ENCODE measurements around the gene SOS1. TPM values are rescaled to one million over a fixed set of nuclear protein-coding genes. Genes with fewer than 3 reads are reported as not detected.

The SOS1 gene
- total and polyA plus RNA-seq, 4 donors: 4.2 to 16.4 (median 7.2) TPM

- TF ChIP-seq GABPA (IDR thresholded peaks at IDR 0.05 in 1 of 2, conservative IDR thresholded peaks at IDR 0.05 in 1 of 2): no peak
- no peak for TF ChIP-seq TAF1 (conservative IDR thresholded peaks at IDR 0.05)
- no peak for TF ChIP-seq FOXA2 (IDR thresholded peaks at IDR 0.05)
- no peak for TF ChIP-seq EGR1 (IDR thresholded peaks at IDR 0.05; ENCODE audit: low read depth in 2 of 2)
- TF ChIP-seq, protein P1, sequence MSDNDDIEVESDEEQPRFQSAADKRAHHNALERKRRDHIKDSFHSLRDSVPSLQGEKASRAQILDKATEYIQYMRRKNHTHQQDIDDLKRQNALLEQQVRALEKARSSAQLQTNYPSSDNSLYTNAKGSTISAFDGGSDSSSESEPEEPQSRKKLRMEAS (IDR thresholded peaks at IDR 0.05): no peak
- TF ChIP-seq HNF4G (IDR thresholded peaks at IDR 0.05): no peak
- TF ChIP-seq, protein P2, sequence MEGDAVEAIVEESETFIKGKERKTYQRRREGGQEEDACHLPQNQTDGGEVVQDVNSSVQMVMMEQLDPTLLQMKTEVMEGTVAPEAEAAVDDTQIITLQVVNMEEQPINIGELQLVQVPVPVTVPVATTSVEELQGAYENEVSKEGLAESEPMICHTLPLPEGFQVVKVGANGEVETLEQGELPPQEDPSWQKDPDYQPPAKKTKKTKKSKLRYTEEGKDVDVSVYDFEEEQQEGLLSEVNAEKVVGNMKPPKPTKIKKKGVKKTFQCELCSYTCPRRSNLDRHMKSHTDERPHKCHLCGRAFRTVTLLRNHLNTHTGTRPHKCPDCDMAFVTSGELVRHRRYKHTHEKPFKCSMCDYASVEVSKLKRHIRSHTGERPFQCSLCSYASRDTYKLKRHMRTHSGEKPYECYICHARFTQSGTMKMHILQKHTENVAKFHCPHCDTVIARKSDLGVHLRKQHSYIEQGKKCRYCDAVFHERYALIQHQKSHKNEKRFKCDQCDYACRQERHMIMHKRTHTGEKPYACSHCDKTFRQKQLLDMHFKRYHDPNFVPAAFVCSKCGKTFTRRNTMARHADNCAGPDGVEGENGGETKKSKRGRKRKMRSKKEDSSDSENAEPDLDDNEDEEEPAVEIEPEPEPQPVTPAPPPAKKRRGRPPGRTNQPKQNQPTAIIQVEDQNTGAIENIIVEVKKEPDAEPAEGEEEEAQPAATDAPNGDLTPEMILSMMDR (IDR thresholded peaks at IDR 0.05; ENCODE audit: low read depth, low read length, missing input control): no peak
- TF ChIP-seq, protein P3, sequence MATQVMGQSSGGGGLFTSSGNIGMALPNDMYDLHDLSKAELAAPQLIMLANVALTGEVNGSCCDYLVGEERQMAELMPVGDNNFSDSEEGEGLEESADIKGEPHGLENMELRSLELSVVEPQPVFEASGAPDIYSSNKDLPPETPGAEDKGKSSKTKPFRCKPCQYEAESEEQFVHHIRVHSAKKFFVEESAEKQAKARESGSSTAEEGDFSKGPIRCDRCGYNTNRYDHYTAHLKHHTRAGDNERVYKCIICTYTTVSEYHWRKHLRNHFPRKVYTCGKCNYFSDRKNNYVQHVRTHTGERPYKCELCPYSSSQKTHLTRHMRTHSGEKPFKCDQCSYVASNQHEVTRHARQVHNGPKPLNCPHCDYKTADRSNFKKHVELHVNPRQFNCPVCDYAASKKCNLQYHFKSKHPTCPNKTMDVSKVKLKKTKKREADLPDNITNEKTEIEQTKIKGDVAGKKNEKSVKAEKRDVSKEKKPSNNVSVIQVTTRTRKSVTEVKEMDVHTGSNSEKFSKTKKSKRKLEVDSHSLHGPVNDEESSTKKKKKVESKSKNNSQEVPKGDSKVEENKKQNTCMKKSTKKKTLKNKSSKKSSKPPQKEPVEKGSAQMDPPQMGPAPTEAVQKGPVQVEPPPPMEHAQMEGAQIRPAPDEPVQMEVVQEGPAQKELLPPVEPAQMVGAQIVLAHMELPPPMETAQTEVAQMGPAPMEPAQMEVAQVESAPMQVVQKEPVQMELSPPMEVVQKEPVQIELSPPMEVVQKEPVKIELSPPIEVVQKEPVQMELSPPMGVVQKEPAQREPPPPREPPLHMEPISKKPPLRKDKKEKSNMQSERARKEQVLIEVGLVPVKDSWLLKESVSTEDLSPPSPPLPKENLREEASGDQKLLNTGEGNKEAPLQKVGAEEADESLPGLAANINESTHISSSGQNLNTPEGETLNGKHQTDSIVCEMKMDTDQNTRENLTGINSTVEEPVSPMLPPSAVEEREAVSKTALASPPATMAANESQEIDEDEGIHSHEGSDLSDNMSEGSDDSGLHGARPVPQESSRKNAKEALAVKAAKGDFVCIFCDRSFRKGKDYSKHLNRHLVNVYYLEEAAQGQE (IDR thresholded peaks at IDR 0.05): no peak
- no peak for TF ChIP-seq FOXA1 (IDR thresholded peaks at IDR 0.05)
- TF ChIP-seq RXRA (IDR thresholded peaks at IDR 0.05): no peak
- TF ChIP-seq YY1 (IDR thresholded peaks at IDR 0.05): no peak
- TF ChIP-seq JUND (IDR thresholded peaks at IDR 0.05): no peak
- Histone ChIP-seq H3K27me3 (ENCODE audit: control insufficient read depth in 4 of 4, insufficient read depth in 4 of 4, low read length in 3 of 4) (no peaks in the 10 kb centered on the region), H3K9ac (ENCODE audit: low read depth in 1 of 2, low read length in 2 of 2) (no peak overlapping the region), H3K36me3 (ENCODE audit: control insufficient read depth in 4 of 4, insufficient read depth in 3 of 4, low read depth in 1 of 4, low read length in 3 of 4) (no peaks in the 10 kb centered on the region), H3K4me1 (ENCODE audit: control insufficient read depth in 4 of 4, insufficient read depth in 4 of 4, low read length in 3 of 4) (peaks cover 0 to 3% (median 0%) of the 10 kb centered on the region in 4 donors), H3K4me3 (ENCODE audit: low read depth in 1 of 3, low read length in 3 of 3) (no peak overlapping the region), H3K27ac (ENCODE audit: low read depth in 1 of 2, low read length in 2 of 2) (no peak overlapping the region), H3K9me3 (ENCODE audit: control insufficient read depth in 4 of 4, low read length in 3 of 4) (no peaks in the 10 kb centered on the region)
- DNase-seq (ENCODE audit: low spot score): no peak
- 67% methylated on average over 4 of the region's 4 CpGs for WGBS
Observed at GRCh38 chr2:38948995-38949394, 171.9 kb downstream of the SOS1 start.

GRCh38 chr2:38948387-38948882 is 172.4 kb downstream of the SOS1 start:
- H3K9ac ChIP-seq (ENCODE audit: low read depth in 1 of 2, low read length in 2 of 2): no peak overlapping the region
- TF ChIP-seq JUND (IDR thresholded peaks at IDR 0.05) (no peak), RXRA (IDR thresholded peaks at IDR 0.05) (no peak), SP1 (IDR thresholded peaks at IDR 0.05) (no peak)
- TF ChIP-seq, protein P2 (IDR thresholded peaks at IDR 0.05; ENCODE audit: low read depth, low read length, missing input control): no peak
- TF ChIP-seq, protein P4, sequence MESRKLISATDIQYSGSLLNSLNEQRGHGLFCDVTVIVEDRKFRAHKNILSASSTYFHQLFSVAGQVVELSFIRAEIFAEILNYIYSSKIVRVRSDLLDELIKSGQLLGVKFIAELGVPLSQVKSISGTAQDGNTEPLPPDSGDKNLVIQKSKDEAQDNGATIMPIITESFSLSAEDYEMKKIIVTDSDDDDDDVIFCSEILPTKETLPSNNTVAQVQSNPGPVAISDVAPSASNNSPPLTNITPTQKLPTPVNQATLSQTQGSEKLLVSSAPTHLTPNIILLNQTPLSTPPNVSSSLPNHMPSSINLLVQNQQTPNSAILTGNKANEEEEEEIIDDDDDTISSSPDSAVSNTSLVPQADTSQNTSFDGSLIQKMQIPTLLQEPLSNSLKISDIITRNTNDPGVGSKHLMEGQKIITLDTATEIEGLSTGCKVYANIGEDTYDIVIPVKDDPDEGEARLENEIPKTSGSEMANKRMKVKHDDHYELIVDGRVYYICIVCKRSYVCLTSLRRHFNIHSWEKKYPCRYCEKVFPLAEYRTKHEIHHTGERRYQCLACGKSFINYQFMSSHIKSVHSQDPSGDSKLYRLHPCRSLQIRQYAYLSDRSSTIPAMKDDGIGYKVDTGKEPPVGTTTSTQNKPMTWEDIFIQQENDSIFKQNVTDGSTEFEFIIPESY (IDR thresholded peaks at IDR 0.05): no peak
- WGBS: 91% methylated on average over 3 of the region's 3 CpGs
- no peak for DNase-seq (ENCODE audit: low spot score)
- H3K27me3 ChIP-seq (ENCODE audit: control insufficient read depth in 4 of 4, insufficient read depth in 4 of 4, low read length in 3 of 4): no peaks in the 10 kb centered on the region
- no peaks in the 10 kb centered on the region for H3K9me3 ChIP-seq (ENCODE audit: control insufficient read depth in 4 of 4, low read length in 3 of 4)
- H3K4me3 ChIP-seq (ENCODE audit: low read depth in 1 of 3, low read length in 3 of 3): no peak overlapping the region
- no peak overlapping the region for H3K27ac ChIP-seq (ENCODE audit: low read depth in 1 of 2, low read length in 2 of 2)
- H3K36me3 ChIP-seq (ENCODE audit: control insufficient read depth in 4 of 4, insufficient read depth in 3 of 4, low read depth in 1 of 4, low read length in 3 of 4): no peaks in the 10 kb centered on the region
- peaks cover 0 to 3% (median 0%) of the 10 kb centered on the region in 4 donors for H3K4me1 ChIP-seq (ENCODE audit: control insufficient read depth in 4 of 4, insufficient read depth in 4 of 4, low read length in 3 of 4)
